B cell (primary cell): ENCODE data around the gene CPA1. TPM values are rescaled to one million over a fixed set of nuclear protein-coding genes. Genes with fewer than 3 reads are reported as not detected.

ENCODE experiments used
- ATAC-seq: fragments of 200-7000 bp; cut with Tn5 transposase; one replicate; pipeline ENCODE4 v1.10.0; 2021; ENCODE audit warnings: low read depth, mild to moderate bottlenecking, moderate number of reproducible peaks, moderate library complexity
- CTCF ChIA-PET: fragments of 350-600 bp; sonication (Branson Sonifier 250); formaldehyde crosslinking; loops from one replicate; lab custom pipeline; 2021; ENCODE audit warnings: antibody characterized with exemption, inconsistent platforms; lab: Charles Lee
- POLR2A ChIA-PET: fragments of 350-600 bp; sonication (Branson Sonifier 250); formaldehyde crosslinking; loops from one replicate; lab custom pipeline; 2021; ENCODE audit warnings: antibody characterized with exemption; lab: Charles Lee
- DNase-seq: peaks from one replicate; pipeline ENCODE4 v3.0.0; 2013
- H2AFZ ChIP-seq: 2 replicates; pipeline ENCODE4 v1.6.1; 2012; ENCODE audit warnings: mild to moderate bottlenecking, low read depth, low read length; ENCODE audit not compliant: insufficient read depth, poor library complexity, severe bottlenecking
- H3K27ac ChIP-seq, 2 donors: 1 replicate in 1 of 2; 2 replicates in 1 of 2; pipeline ENCODE4 v1.5.1; 2012 to 2013; ENCODE audit warnings: low read length in 2 of 2, mild to moderate bottlenecking in 2 of 2, moderate library complexity in 1 of 2
- H3K27me3 ChIP-seq, 4 experiments: fragments of 200-600 bp in 1 of 4; sonication (generic) in 1 of 4; replicated peaks in 1 of 4; 1 replicate in 2 of 4; 2 replicates in 2 of 4; pipeline versions ENCODE4 v1.6.1 to v1.7.0; 2013 to 2016; ENCODE audit warnings: low read length in 3 of 4, mild to moderate bottlenecking in 2 of 4, mixed read lengths in 1 of 4, moderate library complexity in 1 of 4; ENCODE audit not compliant: insufficient read depth in 4 of 4, control insufficient read depth in 3 of 4; ENCODE audit errors: control extremely low read depth in 1 of 4
- H3K36me3 ChIP-seq, 2 experiments: replicated peaks in 1 of 2; 1 replicate in 1 of 2; 2 replicates in 1 of 2; pipeline versions ENCODE4 v1.6.1 to v1.7.1; 2013; ENCODE audit warnings: low read length in 1 of 2; ENCODE audit not compliant: insufficient read depth in 2 of 2, control insufficient read depth in 1 of 2; ENCODE audit errors: control extremely low read depth in 1 of 2, extremely low read depth in 1 of 2
- H3K4me1 ChIP-seq, 2 donors: fragments of 200-600 bp in 1 of 2; sonication (generic) in 1 of 2; 1 replicate in 1 of 2; 2 replicates in 1 of 2; pipeline versions ENCODE4 v1.5.1 to v1.6.1; 2013 to 2017; ENCODE audit warnings: low read length in 2 of 2; ENCODE audit not compliant: control insufficient read depth in 2 of 2, insufficient read depth in 2 of 2
- H3K4me2 ChIP-seq: replicated peaks from 2 replicates; pipeline ENCODE3; 2012; ENCODE audit warnings: mild to moderate bottlenecking, low read depth, low read length; ENCODE audit not compliant: poor library complexity, severe bottlenecking
- H3K4me3 ChIP-seq, 5 experiments: fragments of 200-600 bp in 1 of 5; sonication (generic) in 1 of 5; 1 replicate in 3 of 5; 2 replicates in 2 of 5; pipeline versions ENCODE4 v1.5.1 to v1.7.0; 2011 to 2016; ENCODE audit warnings: low read length in 4 of 5, mild to moderate bottlenecking in 4 of 5, low read depth in 2 of 5, control low read depth in 1 of 5, moderate library complexity in 1 of 5; ENCODE audit not compliant: insufficient read depth in 1 of 5; ENCODE audit errors: control extremely low read depth in 1 of 5, extremely low read depth in 1 of 5
- H3K79me2 ChIP-seq: fragments of 200-600 bp; sonication (generic); one replicate; pipeline ENCODE4 v1.6.0; 2016; ENCODE audit warnings: low read length; ENCODE audit not compliant: control insufficient read depth, insufficient read depth
- H3K9ac ChIP-seq: fragments of 200-600 bp; sonication (generic); 2 replicates; pipeline ENCODE4 v1.6.1; 2017; ENCODE audit warnings: mild to moderate bottlenecking, low read length, moderate library complexity
- H3K9me3 ChIP-seq, 3 donors: one replicate each; pipeline versions ENCODE4 v1.6.1 to v1.7.1; 2013; ENCODE audit warnings: low read length in 2 of 3; ENCODE audit not compliant: control insufficient read depth in 2 of 3, insufficient read depth in 1 of 3; ENCODE audit errors: control extremely low read depth in 1 of 3
- H4K20me1 ChIP-seq: 2 replicates; pipeline ENCODE4 v1.6.0; 2012; ENCODE audit warnings: mild to moderate bottlenecking, low read length; ENCODE audit not compliant: insufficient read depth, control insufficient read depth, poor library complexity, severe bottlenecking
- H3K27ac Mint-ChIP-seq: one replicate; pipeline ENCODE4 v1.8.0; 2021; ENCODE audit warnings: mixed read lengths
- H3K27me3 Mint-ChIP-seq: one replicate; pipeline ENCODE4 v1.8.0; 2021; ENCODE audit warnings: mixed read lengths
- H3K4me1 Mint-ChIP-seq: one replicate; pipeline ENCODE4 v1.8.0; 2021; ENCODE audit warnings: mixed read lengths
- H3K4me3 Mint-ChIP-seq: one replicate; pipeline ENCODE4 v1.8.0; 2021; ENCODE audit warnings: mixed read lengths
- H3K9me3 Mint-ChIP-seq: one replicate; pipeline ENCODE4 v1.8.0; 2022; ENCODE audit warnings: mixed read lengths; ENCODE audit not compliant: insufficient read depth
- CTCF ChIP-seq: fragments of 200-600 bp; IDR thresholded peaks from one replicate; pipeline ENCODE4 v1.8.0; 2022; ENCODE audit warnings: antibody characterized with exemption, mild to moderate bottlenecking
- EZH2 ChIP-seq: IDR thresholded peaks from 2 replicates; pipeline ENCODE4 v1.6.1; 2012; ENCODE audit warnings: borderline replicate concordance, low read depth, mild to moderate bottlenecking, moderate library complexity, low read length; ENCODE audit not compliant: insufficient read depth, poor library complexity, severe bottlenecking
- WGBS: methylation state at CpG from one replicate; pipeline ENCODE4 v1.1.5; 2013; ENCODE audit warnings: missing lambda C conversion rate; ENCODE audit not compliant: insufficient coverage; 5-methylcytosine and 5-hydroxymethylcytosine counted together
- intact Hi-C: fragments of 100-400 bp; cut with micrococcal nuclease; formaldehyde crosslinking; loops from one replicate; pipeline ENCODE4 v1.10.0; 2022
- polyA plus RNA-seq: library from polyadenylated mRNA; depleted of rRNA; stranded (reverse); fragments of >200 nt; gene quantifications from 2 replicates; pipeline ENCODE4 v1.2.3, GENCODE V29; 2012
- total RNA-seq, 2 donors: library from RNA; stranded (reverse); fragments of 120-200 nt in 1 of 2; gene quantifications; 1 replicate in 1 of 2; 2 replicates in 1 of 2; pipeline versions ENCODE4 v1.2.3 to v1.2.4, GENCODE V29; 2013 to 2022

CPA1 gene
- total and polyA plus RNA-seq, 2 donors (not counting 1 experiment from before 2014, with no cell fraction given), result not detected

GRCh38 chr7:130342701-130343380, 37.5 kb upstream of the CPA1 start:
- POLR2A ChIA-PET, result no interaction called here
- no peak overlapping the region for H3K4me3 Mint-ChIP-seq
- H3K9me3 Mint-ChIP-seq, result no peaks in the 10 kb centered on the region

More at GRCh38 chr7:130342701-130343380, 37.5 kb upstream of the CPA1 start:
- Histone ChIP-seq H3K4me3 (no peak overlapping the region), H3K9ac (no peak overlapping the region), H3K4me1 (no peaks in the 10 kb centered on the region), H3K9me3 (peaks cover 0 to 5% (median 0%) of the 10 kb centered on the region in 3 donors), H2AFZ (no peak overlapping the region), H4K20me1 (no peaks in the 10 kb centered on the region), H3K4me2 (no peak overlapping the region), H3K27me3 (peaks cover 0 to 2% (median 0%) of the 10 kb centered on the region in 4 experiments), H3K79me2 (no peaks in the 10 kb centered on the region), H3K27ac (no peak overlapping the region), H3K36me3 (no peaks in the 10 kb centered on the region)
- H3K27me3 Mint-ChIP-seq, result peaks cover 9% of the 10 kb centered on the region
- H3K27ac Mint-ChIP-seq, result no peak overlapping the region
- peak; percentile 24 for TF ChIP-seq CTCF
- no peak for TF ChIP-seq EZH2
- 80% methylated on average over 1 of the region's 3 CpGs for WGBS
- intact Hi-C loops, result no loop called here
- CTCF ChIA-PET, result no interaction called here
- no peak for ATAC-seq
- no peak for DNase-seq
- no peaks in the 10 kb centered on the region for H3K4me1 Mint-ChIP-seq
